ENCODE results near the gene MORF4L2.

Gene MORF4L2

DNA sequence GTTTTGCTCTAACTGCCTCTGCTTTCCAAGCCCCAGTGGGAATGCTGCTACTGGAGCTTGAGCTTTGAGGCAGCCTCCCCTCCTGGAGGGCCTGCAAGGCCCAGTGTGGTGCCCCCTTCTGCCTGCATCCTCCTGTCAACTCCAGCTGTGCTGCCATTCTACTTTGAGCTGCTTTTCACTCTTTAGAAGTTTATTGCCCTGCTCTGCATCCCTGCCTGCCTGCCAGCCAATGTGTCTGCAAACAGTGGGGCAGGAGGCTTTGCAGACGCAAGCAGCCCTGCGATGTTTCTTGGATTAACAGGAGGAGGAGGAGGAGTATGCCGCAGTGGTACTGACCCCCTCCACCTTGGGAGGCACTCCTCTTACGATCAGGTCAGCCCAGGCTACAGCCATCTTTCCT, 40.6 kb upstream of the MORF4L2 start:
- in situ Hi-C loops (cut with MboI; ENCODE audit: low pct_unique_long_range_greater_than_20kb, low sequenced_read_pairs, unreplicated experiment): no loop called here
- no peak for DNase-seq (ENCODE audit: low spot score)
- TF ChIP-seq, protein P1, sequence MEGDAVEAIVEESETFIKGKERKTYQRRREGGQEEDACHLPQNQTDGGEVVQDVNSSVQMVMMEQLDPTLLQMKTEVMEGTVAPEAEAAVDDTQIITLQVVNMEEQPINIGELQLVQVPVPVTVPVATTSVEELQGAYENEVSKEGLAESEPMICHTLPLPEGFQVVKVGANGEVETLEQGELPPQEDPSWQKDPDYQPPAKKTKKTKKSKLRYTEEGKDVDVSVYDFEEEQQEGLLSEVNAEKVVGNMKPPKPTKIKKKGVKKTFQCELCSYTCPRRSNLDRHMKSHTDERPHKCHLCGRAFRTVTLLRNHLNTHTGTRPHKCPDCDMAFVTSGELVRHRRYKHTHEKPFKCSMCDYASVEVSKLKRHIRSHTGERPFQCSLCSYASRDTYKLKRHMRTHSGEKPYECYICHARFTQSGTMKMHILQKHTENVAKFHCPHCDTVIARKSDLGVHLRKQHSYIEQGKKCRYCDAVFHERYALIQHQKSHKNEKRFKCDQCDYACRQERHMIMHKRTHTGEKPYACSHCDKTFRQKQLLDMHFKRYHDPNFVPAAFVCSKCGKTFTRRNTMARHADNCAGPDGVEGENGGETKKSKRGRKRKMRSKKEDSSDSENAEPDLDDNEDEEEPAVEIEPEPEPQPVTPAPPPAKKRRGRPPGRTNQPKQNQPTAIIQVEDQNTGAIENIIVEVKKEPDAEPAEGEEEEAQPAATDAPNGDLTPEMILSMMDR (IDR thresholded peaks at IDR 0.05; ENCODE audit: extremely low read depth, insufficient read depth, missing control alignments): no peak

- TF ChIP-seq, protein P1 (IDR thresholded peaks at IDR 0.05; ENCODE audit: extremely low read depth, insufficient read depth, missing control alignments): no peak
- in situ Hi-C loops (cut with MboI; ENCODE audit: low pct_unique_long_range_greater_than_20kb, low sequenced_read_pairs, unreplicated experiment): no loop called here
- DNase-seq (ENCODE audit: low spot score): no peak
Observed at GRCh38 chrX:103726477-103726876, 40.0 kb upstream of the MORF4L2 start.

GRCh38 chrX:103722505-103722904, 36.0 kb upstream of the MORF4L2 start:
- in situ Hi-C loops (cut with MboI; ENCODE audit: low pct_unique_long_range_greater_than_20kb, low sequenced_read_pairs, unreplicated experiment): no loop called here
- TF ChIP-seq, protein P1 (IDR thresholded peaks at IDR 0.05; ENCODE audit: extremely low read depth, insufficient read depth, missing control alignments): no peak
- DNase-seq (ENCODE audit: low spot score): no peak

DNA sequence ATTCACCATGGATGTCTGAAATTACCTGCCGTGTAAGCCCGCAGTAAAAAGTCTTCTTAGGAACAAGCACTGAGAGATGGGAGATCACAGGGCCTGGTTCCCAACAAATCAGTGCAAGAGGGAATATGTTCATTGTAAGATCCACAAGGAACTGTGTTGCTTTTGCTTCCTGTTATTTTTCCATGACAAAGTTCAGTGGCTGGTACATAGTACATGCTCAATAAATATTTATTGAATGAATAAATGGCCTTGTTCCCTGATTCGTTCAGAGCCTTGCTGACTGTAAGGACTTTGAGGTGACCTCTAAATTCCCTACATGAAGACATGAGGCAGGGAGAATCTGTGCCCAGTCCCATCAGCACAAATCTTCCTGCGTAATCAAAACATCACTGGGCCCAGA, 31.6 kb upstream of the MORF4L2 start:
- TF ChIP-seq, protein P1 (IDR thresholded peaks at IDR 0.05; ENCODE audit: extremely low read depth, insufficient read depth, missing control alignments): no peak
- no peak for DNase-seq (ENCODE audit: low spot score)
- in situ Hi-C loops (cut with MboI; ENCODE audit: low pct_unique_long_range_greater_than_20kb, low sequenced_read_pairs, unreplicated experiment): no loop called here

DNA sequence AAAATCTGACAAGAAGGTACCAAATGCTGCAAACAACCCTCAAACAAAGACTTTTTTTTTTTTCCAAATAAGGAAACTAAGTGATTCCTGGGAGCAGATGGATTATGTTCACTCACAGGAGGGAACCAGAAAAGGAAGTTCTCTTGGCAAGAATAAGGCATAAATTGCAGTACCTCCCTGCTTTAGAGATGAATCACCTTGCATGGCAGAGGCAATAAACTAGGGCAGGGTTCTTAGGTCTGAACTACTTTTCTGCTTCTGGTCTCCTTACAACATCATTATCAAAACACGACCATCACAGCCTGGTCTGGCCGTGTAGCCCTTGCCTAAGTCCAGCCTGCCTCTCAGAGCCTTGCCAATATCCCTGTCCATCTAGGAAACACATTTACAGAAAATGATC, 30.5 kb upstream of the MORF4L2 start:
- no peak for DNase-seq (ENCODE audit: low spot score)
- in situ Hi-C loops (cut with MboI; ENCODE audit: low pct_unique_long_range_greater_than_20kb, low sequenced_read_pairs, unreplicated experiment): no loop called here
- TF ChIP-seq, protein P1 (IDR thresholded peaks at IDR 0.05; ENCODE audit: extremely low read depth, insufficient read depth, missing control alignments): no peak

GRCh38 chrX:103710609-103711008, 24.1 kb upstream of the MORF4L2 start, which contains the start of gene TMEM31:
TSS of gene TMEM31 (plus strand) at chrX:103710909. CDS start at chrX:103712259, 1,350 bp downstream.
- no peak for DNase-seq (ENCODE audit: low spot score)
- in situ Hi-C loops (cut with MboI; ENCODE audit: low pct_unique_long_range_greater_than_20kb, low sequenced_read_pairs, unreplicated experiment): no loop called here
- TF ChIP-seq, protein P1 (IDR thresholded peaks at IDR 0.05; ENCODE audit: extremely low read depth, insufficient read depth, missing control alignments): no peak

DNA sequence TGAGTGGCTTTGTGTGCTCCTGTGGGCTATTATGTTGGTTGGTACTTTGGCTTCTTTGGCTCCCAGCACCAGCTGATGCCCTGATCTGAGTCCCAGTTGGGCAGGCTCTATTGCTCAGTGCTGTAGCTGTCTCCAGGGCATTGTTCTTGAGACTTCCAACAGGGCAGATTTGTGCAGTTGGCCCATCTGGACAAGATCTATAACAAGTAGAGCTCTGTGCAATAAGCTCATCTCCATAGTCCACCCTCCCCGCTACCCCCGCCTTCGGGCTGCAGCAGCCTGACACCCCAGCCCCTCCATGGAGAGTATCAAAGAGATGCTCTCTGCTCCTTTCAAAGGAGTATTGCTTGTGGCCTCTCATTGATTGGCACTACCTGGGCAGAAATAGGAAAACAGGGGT, 18.4 kb upstream of the MORF4L2 start:
- DNase-seq (ENCODE audit: low spot score): no peak

More for the DNA sequence above, 18.4 kb upstream of the MORF4L2 start:
- TF ChIP-seq, protein P1 (IDR thresholded peaks at IDR 0.05; ENCODE audit: extremely low read depth, insufficient read depth, missing control alignments): no peak
- in situ Hi-C loops (cut with MboI; ENCODE audit: low pct_unique_long_range_greater_than_20kb, low sequenced_read_pairs, unreplicated experiment): no loop called here

Measured in GM13977 (cell line).